SH-SY5Y (cell line): ENCODE measurements around the gene NGEF.

Experiments used
- GATA2 ChIP-seq: IDR thresholded peaks from 2 replicates; pipeline ENCODE4 v1.6.1; 2011; ENCODE audit warnings: mild to moderate bottlenecking, low read depth, low read length
- GATA3 ChIP-seq: IDR thresholded peaks from 2 replicates; pipeline ENCODE4 v1.6.1; 2011; ENCODE audit warnings: low read depth, mild to moderate bottlenecking, low read length, moderate library complexity

NGEF gene

GRCh38 chr2:232880764-232881351 lies 132.2 kb downstream of the NGEF start:
- TF ChIP-seq GATA2 (no peak), GATA3 (no peak)

DNA sequence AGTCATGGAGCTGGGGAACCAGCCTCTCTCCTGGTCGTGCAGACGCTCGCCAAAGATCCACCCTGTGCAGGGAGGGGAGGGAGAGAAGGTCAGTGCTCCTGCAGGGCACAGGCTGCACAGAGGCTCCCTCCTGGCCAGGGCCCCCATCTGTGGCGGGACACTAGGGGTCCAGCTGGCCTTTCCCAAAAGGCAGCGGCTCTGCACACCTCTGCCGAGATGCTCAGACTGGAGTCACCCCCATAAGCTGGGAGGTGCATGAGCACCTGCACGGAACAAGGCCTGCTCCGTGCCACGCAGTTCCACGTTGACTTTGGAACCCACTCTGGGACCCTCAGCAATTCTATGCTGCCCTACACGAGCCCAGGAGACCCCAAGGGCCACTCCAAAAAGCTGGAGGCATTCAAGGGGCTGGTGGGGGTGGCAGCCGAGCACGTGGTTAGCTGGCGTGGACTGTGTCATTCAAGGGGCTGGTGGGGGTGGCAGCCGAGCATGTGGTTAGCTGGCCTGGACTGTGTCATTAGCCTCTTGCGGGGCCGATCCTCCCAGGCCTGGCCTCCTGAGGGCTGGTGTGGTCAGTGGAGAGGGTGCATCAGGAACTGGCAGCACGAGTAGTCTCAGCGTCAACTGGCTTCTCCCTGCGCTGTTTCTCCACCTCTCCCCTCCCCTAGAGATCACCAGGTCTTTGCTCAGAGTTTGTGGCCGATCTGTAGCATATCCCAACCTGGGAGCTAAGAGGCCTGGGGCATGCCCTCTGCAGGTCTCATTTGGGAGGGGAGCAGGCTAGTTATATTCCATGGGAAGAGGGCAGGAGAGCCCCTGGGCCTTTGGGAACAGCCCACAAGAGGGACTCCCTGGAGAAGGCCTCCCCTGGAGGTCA lies 133.2 kb downstream of the NGEF start:
- no peak for TF ChIP-seq GATA3
- TF ChIP-seq GATA2: no peak

- TF ChIP-seq GATA2 (no peak), GATA3 (no peak)
Observed at GRCh38 chr2:232878855-232879617, 134.0 kb downstream of the NGEF start.

DNA sequence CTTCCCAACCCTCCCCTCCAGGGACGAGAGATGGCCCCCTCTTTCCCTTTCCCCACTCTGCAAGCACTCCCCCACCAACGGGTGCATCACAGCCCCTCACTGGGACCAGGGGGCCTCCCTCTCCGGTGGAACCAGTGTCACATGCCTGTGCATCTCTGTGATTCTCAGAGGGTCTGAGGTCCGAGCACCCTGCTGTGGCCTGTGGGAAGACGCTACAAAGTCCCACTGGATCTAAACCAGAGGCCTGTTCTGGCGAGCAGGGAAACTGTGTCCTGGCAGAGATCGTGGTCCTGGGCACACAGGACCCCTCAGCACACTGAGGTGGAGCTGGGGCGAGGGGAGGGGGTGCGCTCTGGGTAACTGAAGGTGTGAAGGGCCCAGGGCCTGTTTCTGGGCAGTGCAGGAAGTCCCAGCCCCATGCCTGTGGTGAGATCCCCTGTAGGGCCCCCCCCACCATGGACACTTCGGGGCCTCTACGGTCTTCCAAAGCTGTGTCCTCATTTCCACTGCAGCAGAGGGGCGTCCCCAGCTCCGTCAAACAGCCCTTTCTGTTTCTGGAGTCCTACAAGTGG lies 135.0 kb downstream of the NGEF start:
- no peak for TF ChIP-seq GATA3
- no peak for TF ChIP-seq GATA2

- no peak for TF ChIP-seq GATA3
- TF ChIP-seq GATA2: no peak
Observed at GRCh38 chr2:232876978-232877441, 136.0 kb downstream of the NGEF start.

DNA sequence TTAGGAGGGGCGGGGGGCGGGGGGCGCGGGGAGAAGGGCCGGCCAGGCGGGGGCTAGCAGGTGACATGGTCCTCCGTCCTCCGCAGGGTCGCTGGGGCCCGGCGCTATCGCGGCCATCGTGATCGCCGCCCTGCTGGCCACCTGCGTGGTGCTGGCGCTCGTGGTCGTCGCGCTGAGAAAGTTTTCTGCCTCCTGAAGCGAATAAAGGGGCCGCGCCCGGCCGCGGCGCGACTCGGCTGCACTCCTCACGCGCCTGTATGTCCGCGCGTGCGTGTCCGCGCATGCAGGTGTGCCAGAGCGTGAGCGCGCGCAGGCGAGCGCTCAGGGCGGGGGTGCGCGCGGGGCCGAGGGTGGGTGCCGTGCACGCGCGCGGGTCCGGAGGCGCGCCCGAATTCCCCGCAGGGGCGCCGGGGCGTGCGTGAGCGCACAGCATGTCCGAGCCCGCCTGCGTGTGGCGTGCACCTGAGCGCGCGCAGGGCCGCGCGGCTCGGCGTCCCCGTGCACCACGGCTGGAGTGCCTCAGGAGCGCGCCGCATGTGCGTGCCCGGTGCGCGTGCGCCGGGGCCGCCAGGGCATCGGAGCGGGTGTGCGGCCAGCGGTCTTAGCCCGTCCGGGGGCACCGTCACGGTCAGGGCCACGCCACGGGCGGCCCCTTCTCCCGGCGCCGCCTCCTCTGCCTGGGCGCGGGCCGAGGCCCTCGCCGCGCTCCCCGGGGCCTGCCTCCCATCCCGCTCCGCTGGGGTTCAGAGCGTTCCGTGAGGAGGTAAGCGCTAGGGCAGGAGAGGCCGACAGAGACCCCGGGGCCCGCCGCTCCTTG lies 136.7 kb downstream of the NGEF start:
- TF ChIP-seq GATA3 (no peak), GATA2 (no peak)

GRCh38 chr2:232875256-232876121 lies 137.6 kb downstream of the NGEF start:
- no peak for TF ChIP-seq GATA3
- no peak for TF ChIP-seq GATA2

DNA sequence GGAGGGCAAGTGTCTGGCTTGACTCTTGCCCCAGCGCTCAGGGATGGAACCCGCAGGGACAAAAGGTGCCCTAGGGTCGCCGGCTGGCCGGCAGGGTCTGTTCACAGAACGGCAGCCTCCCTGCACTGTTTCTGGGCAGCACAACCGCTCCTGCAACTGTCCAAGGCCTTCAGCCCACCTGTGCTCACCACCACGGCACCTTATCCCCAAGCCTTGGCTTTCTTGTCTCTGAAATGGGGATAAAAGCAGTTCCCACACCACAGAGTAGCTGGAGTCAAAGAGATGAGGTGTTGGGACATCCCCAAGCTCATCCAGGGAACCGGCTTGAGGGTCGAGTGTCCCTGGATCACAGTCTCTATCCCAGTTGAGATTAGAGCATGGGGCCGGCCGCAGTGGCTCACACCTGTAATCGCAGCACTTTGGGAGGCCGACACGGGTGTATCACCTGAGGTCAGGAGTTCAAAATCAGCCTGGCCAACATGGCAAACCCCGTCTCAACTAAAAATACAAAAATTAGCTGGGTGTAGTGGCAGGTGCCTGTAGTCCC lies 138.3 kb downstream of the NGEF start:
- TF ChIP-seq GATA2: no peak
- no peak for TF ChIP-seq GATA3

GRCh38 chr2:232873909-232874641 lies 139.0 kb downstream of the NGEF start:
- TF ChIP-seq GATA3: no peak
- TF ChIP-seq GATA2: no peak

DNA sequence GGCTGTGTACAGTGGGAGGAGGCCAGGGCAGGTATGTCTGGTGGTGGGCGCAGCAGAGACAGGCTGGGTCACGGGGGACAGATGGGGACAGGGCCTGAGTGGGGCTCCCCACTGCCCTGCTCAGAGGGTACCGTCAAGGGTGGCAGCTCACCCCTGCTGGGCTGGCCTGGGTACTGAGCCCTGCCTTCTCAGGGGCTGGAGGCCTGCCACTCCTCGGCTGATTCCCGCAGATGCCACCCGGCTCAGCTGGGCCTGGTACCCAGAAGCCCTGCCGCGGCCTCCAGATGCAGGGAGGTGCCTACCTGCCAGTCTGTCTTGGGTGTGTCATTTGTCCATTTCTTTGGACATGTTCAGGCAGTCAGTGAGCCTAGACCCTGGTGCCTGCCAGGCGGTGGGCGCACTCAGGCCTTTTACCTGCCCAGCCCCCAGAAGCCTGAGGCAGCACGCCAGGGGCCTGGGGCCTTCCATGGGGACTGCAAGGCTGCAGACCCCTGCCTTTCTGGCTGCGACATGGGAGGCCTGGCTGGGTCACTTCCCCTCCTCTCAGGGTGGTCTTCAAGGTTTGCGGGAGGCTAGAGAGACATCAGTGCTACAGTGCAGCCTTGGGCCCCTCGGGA lies 139.7 kb downstream of the NGEF start:
- no peak for TF ChIP-seq GATA3
- no peak for TF ChIP-seq GATA2

GRCh38 chr2:232872826-232873225 lies 140.2 kb downstream of the NGEF start:
- no peak for TF ChIP-seq GATA2
- no peak for TF ChIP-seq GATA3

DNA sequence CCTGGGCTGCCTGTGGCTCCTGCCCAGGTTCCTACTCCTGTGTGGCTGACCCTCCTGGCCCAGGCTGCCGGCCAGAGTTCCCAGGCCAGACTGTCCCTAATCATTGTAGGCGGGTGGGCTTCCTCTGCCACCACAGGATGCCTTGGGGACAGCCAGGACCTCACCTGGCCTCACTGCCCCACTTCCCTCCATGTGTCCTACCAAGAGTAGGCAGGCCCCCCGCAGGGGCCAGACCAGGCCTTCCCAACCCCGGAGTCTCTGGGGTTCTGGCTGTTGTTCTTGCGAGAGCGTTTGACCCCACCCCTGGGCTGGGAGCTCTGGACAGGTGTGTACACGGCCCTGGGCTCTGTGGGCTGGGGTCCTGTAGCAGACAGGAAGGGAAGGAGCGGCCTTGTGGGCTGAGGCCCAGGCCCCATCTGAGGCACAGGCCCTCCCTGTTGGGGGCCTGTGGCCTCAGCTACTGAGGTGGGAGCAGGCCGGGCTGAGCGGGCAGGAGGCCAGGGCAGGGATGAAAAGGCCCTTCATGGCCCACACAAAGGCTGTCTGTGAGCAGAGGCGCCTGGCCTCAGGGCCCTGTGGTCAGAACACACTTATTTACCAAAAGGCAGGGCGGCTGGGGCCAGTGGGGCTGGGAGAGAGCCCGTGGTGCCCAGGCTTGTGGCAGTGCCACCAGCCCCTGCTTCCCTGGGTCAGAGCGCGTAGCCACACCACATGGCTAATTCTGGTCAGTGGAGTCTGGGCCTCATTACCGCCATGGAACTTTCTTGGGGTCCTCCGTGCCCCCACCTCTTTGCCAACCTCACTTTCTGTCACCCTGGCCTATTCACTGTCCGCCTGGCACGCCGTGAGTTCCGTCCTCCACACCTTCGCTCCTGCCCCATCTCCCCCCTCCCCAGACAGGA lies 141.0 kb downstream of the NGEF start:
- TF ChIP-seq GATA2: no peak
- no peak for TF ChIP-seq GATA3
